Kidney (tissue), 14 donors: ENCODE results near the gene ATP5F1D. TPM values are rescaled to one million over a fixed set of nuclear protein-coding genes. Genes with fewer than 3 reads are reported as not detected.
"Not testable (repeated sequence)": the region's sequence is repeated elsewhere in the genome, so short reads cannot be mapped to it uniquely, and the experiment has no call there.

Experiments used
- DNase-seq, 5 donors: peaks; one replicate each; pipeline ENCODE4 v3.0.0-alpha.2; 2013 to 2020
- FAIRE-seq: peaks from 2 replicates; lab custom pipeline; 2012; peaks lifted over from hg19 to GRCh38; lab: Jason Lieb, UNC
- H3K27ac ChIP-seq, 2 donors: one replicate each; pipeline ENCODE4 v1.7.0; 2013; ENCODE audit warnings: low read depth in 2 of 2, low read length in 2 of 2, inconsistent platforms in 1 of 2
- H3K27me3 ChIP-seq: one replicate; pipeline ENCODE4 v1.7.1; 2013; ENCODE audit warnings: low read length, inconsistent platforms; ENCODE audit not compliant: control insufficient read depth, insufficient read depth
- H3K36me3 ChIP-seq, 3 donors: one replicate each; pipeline versions ENCODE4 v1.7.0 to v1.7.1; 2013; ENCODE audit warnings: low read length in 3 of 3, control low read depth in 1 of 3, inconsistent platforms in 1 of 3; ENCODE audit not compliant: insufficient read depth in 3 of 3, control insufficient read depth in 2 of 3
- H3K4me1 ChIP-seq, 3 donors: one replicate each; pipeline versions ENCODE4 v1.7.0 to v1.7.1; 2013; ENCODE audit warnings: low read length in 3 of 3, inconsistent platforms in 1 of 3, low read depth in 1 of 3; ENCODE audit not compliant: control insufficient read depth in 2 of 3, insufficient read depth in 2 of 3
- H3K4me3 ChIP-seq, 3 donors: one replicate each; pipeline versions ENCODE4 v1.7.0 to v1.8.1; 2013; ENCODE audit warnings: low read length in 3 of 3, control low read depth in 1 of 3, inconsistent platforms in 1 of 3
- H3K9ac ChIP-seq, 3 donors: one replicate each; pipeline versions ENCODE4 v1.7.0 to v1.7.1; 2013; ENCODE audit warnings: low read length in 3 of 3, control low read depth in 1 of 3, inconsistent platforms in 1 of 3
- H3K9me3 ChIP-seq, 3 donors: one replicate each; pipeline versions ENCODE4 v1.7.0 to v1.7.1; 2013; ENCODE audit warnings: low read length in 3 of 3, control low read depth in 1 of 3, inconsistent platforms in 1 of 3; ENCODE audit not compliant: control insufficient read depth in 2 of 3, insufficient read depth in 1 of 3
- intact Hi-C: fragments of 100-400 bp; cut with DNase I; formaldehyde crosslinking; loops from one replicate; pipeline ENCODE4 v1.11.1; 2022
- polyA plus RNA-seq: library from polyadenylated mRNA; stranded (reverse); fragments of 350-450 nt; fragmentation: Illumina TruSeq; extraction: RNeasy Lipid Tissue Mini Kit (QIAGEN cat#74804); gene quantifications from one replicate; pipeline ENCODE4 v1.2.3, GENCODE V29; 2014; ENCODE audit warnings: low read depth, low replicate concordance; ENCODE audit not compliant: insufficient read depth
- total RNA-seq: library from RNA; stranded (reverse); fragmentation: NEBNext Ultra II Directional; extraction: Animal tissue kit (Norgen Biotek cat#: 25700); gene quantifications from one replicate; pipeline ENCODE4 v1.2.1, GENCODE V29; 2021
- TF ChIP-seq, protein P1 (sequence below): IDR thresholded peaks from 3 replicates; pipeline ENCODE4 v1.5.1; 2012; ENCODE audit warnings: mild to moderate bottlenecking, moderate library complexity, borderline replicate concordance; ENCODE audit not compliant: insufficient read depth; ENCODE audit errors: extremely low read depth
- donor health status: control.
- donor health status: control.
- donor health status: control.
- donor health status: control.
- donor health status: control.
- donor health status: DM: yes; HTN: yes; CAD: no.
- donor health status: Normal renal cell carcinoma (clear cell type).

ATP5F1D gene
- total and polyA plus RNA-seq, 2 donors from 2014 or later = 183 to 641 TPM

DNA sequence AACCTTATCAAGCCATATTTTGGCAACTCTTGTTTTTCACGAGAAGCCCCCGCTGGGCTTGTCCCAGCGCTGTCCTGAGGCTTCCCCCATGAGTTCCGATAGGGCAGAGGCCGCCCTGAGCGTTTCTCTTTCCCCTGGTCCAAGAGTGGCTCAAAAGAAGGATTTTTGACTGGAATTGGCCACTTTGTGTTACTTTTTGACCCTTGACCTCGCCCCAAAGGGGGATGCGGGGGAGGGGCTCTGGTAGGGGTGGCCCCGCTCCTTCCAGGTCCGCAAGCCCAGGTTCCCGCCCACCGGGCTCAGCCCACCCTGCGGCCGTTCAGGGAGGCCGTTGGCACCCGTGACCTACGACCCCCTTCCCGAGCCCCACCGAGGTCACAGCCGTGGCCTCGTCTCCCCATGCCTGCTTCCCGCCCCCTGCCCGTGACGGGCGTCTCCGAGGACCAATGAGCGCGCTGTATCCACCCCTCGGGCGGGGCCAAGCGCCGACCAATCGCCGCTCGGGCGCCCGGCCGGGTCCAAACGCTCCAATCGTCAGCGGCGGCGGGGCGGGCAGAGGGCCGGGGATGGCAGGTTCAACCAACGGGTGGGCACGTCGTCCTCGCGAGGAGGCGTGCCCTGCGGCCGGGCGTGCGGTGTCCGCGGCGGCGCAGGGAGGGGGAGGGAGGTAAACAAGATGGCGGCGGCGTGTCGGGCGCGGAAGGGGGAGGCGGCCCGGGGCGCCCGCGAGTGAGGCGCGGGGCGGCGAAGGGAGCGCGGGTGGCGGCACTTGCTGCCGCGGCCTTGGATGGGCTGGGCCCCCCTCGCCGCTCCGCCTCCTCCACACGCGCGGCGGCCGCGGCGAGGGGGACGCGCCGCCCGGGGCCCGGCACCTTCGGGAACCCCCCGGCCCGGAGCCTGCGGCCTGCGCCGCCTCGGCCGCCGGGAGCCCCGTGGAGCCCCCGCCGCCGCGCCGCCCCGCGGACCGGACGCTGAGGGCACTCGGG, 36.1 kb upstream of the ATP5F1D start, which contains the start of gene STK11:
TSS of gene STK11 (plus strand) at position 665 of the 986 bp plus-strand sequence. CDS start 1,136 bp downstream, outside the sequence.
- FAIRE-seq (no peak), DNase-seq (peak; percentile 98 to 100 (median 99))
- H3K27ac ChIP-seq = peak within 1 kb of the TSS; percentile 81 to 86
- TF ChIP-seq, protein P1, sequence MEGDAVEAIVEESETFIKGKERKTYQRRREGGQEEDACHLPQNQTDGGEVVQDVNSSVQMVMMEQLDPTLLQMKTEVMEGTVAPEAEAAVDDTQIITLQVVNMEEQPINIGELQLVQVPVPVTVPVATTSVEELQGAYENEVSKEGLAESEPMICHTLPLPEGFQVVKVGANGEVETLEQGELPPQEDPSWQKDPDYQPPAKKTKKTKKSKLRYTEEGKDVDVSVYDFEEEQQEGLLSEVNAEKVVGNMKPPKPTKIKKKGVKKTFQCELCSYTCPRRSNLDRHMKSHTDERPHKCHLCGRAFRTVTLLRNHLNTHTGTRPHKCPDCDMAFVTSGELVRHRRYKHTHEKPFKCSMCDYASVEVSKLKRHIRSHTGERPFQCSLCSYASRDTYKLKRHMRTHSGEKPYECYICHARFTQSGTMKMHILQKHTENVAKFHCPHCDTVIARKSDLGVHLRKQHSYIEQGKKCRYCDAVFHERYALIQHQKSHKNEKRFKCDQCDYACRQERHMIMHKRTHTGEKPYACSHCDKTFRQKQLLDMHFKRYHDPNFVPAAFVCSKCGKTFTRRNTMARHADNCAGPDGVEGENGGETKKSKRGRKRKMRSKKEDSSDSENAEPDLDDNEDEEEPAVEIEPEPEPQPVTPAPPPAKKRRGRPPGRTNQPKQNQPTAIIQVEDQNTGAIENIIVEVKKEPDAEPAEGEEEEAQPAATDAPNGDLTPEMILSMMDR = no peak
- H3K4me1 ChIP-seq = peaks cover 3 to 27% (median 4%) of the 10 kb centered on the region in 3 donors
- intact Hi-C loops = no loop called here
- H3K36me3 ChIP-seq = peaks cover 0 to 3% (median 0%) of the 10 kb centered on the region in 3 donors
- H3K9me3 ChIP-seq = no peaks in the 10 kb centered on the region
- peak within 1 kb of the TSS in 2 of 3 donors; percentile 82 to 90 for H3K9ac ChIP-seq
- H3K27me3 ChIP-seq = no peaks in the 10 kb centered on the region
- peak within 1 kb of the TSS; percentile 55 to 90 (median 81) for H3K4me3 ChIP-seq

DNA sequence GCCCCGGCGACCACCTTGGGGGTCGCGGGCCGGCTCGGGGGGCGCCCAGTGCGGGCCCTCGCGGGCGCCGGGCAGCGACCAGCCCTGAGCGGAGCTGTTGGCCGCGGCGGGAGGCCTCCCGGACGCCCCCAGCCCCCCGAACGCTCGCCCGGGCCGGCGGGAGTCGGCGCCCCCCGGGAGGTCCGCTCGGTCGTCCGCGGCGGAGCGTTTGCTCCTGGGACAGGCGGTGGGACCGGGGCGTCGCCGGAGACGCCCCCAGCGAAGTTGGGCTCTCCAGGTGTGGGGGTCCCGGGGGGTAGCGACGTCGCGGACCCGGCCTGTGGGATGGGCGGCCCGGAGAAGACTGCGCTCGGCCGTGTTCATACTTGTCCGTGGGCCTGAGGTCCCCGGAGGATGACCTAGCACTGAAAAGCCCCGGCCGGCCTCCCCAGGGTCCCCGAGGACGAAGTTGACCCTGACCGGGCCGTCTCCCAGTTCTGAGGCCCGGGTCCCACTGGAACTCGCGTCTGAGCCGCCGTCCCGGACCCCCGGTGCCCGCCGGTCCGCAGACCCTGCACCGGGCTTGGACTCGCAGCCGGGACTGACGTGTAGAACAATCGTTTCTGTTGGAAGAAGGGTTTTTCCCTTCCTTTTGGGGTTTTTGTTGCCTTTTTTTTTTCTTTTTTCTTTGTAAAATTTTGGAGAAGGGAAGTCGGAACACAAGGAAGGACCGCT, 35.2 kb upstream of the ATP5F1D start:
- Histone ChIP-seq H3K4me1 (peaks cover 3 to 27% (median 4%) of the 10 kb centered on the region in 3 donors), H3K9ac (peak overlapping the region; percentile 29 to 90 (median 82)), H3K27ac (peak overlapping the region; percentile 32 to 86), H3K27me3 (no peaks in the 10 kb centered on the region), H3K9me3 (no peaks in the 10 kb centered on the region), H3K4me3 (peak overlapping the region; percentile 55 to 90 (median 81)), H3K36me3 (peaks cover 0 to 3% (median 0%) of the 10 kb centered on the region in 3 donors)
- DNase-seq (peak in 2 of 5 donors; percentile 57 to 81), FAIRE-seq (no peak)
- TF ChIP-seq, protein P1 = no peak
- intact Hi-C loops = no loop called here

DNA sequence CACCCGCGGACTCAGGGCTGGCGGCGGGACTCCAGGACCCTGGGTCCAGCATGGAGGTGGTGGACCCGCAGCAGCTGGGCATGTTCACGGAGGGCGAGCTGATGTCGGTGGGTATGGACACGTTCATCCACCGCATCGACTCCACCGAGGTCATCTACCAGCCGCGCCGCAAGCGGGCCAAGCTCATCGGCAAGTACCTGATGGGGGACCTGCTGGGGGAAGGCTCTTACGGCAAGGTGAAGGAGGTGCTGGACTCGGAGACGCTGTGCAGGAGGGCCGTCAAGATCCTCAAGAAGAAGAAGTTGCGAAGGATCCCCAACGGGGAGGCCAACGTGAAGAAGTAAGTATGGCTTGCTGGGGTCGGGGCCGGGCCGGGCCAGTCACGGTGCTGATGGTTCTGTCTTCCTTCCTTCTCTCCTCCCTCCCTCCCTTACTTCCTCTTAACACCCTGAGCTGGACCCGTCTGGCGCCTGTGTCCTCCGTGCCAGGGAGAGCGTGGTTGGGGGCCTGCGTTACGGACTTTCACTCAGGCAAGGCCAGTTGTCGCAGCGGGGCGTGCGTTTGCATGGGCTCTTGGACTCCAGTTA, 34.6 kb upstream of the ATP5F1D start:
- peak in 3 of 5 donors; percentile 48 to 78 (median 56) for DNase-seq
- intact Hi-C loops = no loop called here
- H3K27ac ChIP-seq = peak overlapping the region; percentile 74 to 86
- peak overlapping the region; percentile 55 to 90 (median 81) for H3K4me3 ChIP-seq
- no peak for FAIRE-seq
- H3K9ac ChIP-seq = peak overlapping the region; percentile 29 to 90 (median 82)
- H3K4me1 ChIP-seq = peaks cover 3 to 29% (median 4%) of the 10 kb centered on the region in 3 donors
- no peaks in the 10 kb centered on the region for H3K27me3 ChIP-seq
- H3K36me3 ChIP-seq = peaks cover 0 to 3% (median 0%) of the 10 kb centered on the region in 3 donors
- TF ChIP-seq, protein P1 = no peak
- no peaks in the 10 kb centered on the region for H3K9me3 ChIP-seq

DNA sequence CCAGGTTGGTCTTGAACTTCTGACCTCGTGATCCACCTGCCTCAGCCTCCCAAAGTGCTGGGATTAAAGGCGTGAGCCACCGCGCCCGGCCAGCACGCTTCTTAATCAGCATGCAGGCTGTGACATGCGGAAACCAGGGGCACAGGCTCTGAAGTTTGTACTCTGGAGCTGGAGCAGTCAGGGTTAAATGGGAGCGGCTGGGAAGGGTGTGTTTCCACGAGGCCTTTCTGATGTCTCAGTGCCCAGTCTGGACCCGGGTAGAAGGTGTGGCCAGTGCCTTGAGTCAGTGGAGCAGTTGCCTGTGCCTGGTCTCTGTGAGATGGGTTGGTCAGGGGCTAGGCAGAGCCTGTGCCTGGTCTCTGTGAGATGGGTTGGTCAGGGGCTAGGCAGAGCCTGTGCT, 32.7 kb upstream of the ATP5F1D start:
- H3K9me3 ChIP-seq, intact Hi-C loops, H3K27ac ChIP-seq, H3K36me3 ChIP-seq, H3K4me3 ChIP-seq, H3K27me3 ChIP-seq, FAIRE-seq, H3K9ac ChIP-seq: not testable (repeated sequence)
- H3K4me1 ChIP-seq = peaks cover 0 to 35% (median 11%) of the 10 kb centered on the region in 3 donors
- peak in 1 of 5 donors; percentile 45 for DNase-seq
